ENCODE measurements around the gene FRMD4A.
"Not testable (repeated sequence)": the region's sequence is repeated elsewhere in the genome, so short reads cannot be mapped to it uniquely, and the experiment has no call there.

The FRMD4A gene

DNA sequence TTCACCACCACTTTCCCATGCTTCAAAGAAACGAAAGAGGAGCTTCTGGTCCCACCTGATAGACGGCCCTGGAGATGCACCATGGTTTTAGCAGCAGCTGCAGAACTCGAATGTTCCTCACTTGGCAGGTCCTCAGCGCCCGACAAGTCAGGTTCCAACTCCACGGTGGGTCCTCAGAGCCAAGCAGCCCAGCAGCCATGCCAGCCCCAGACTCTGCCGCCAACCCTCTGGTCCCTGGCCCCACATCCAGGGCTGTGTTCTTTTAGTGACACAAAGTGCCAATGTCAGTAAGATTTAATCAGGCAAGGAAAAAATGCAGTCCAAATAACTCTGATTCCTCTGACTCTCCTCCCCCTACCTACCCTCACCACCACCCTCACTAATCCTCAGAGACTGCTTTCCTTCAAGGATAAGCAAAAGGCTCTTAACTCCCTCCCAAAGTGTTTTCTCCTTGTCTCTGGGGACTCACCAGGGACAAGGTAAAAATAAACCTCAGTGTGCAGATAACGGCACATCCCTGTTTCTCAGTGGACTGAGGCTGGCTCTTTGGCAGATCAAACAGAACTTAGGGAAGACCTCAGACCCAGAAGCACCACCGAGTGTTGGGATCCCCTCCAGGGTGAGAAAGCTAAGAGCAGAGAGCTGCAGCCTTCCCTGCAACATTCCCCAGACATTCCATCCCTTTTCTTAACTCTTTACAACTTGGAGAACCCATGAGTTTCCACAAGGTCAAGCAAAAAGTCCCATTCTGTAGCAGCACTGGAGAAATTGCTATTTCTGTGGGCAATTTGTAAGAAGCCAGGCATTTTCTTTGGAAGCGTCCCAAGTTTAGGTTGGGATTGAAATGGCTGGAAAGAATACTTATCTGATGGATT, 358.9 kb downstream of the FRMD4A start:
- no peak overlapping the region for H3K27ac Mint-ChIP-seq
- peaks cover 8% of the 10 kb centered on the region for H3K27me3 Mint-ChIP-seq
- no peak for DNase-seq
- H3K4me1 Mint-ChIP-seq, result no peaks in the 10 kb centered on the region
- no peaks in the 10 kb centered on the region for H3K9me3 Mint-ChIP-seq
- no peak overlapping the region for H3K4me3 Mint-ChIP-seq
- H3K36me3 Mint-ChIP-seq, result no peaks in the 10 kb centered on the region
- CTCF ChIA-PET, result no interaction called here

- H3K27ac Mint-ChIP-seq, result no peak overlapping the region
- peaks cover 8% of the 10 kb centered on the region for H3K27me3 Mint-ChIP-seq
- H3K36me3 Mint-ChIP-seq, result no peaks in the 10 kb centered on the region
- no peaks in the 10 kb centered on the region for H3K9me3 Mint-ChIP-seq
- no peak overlapping the region for H3K4me3 Mint-ChIP-seq
- CTCF ChIA-PET, result no interaction called here
- no peak for DNase-seq
- no peaks in the 10 kb centered on the region for H3K4me1 Mint-ChIP-seq
These were observed 359.8 kb downstream of the FRMD4A start for GRCh38 chr10:13970957-13971353.

DNA sequence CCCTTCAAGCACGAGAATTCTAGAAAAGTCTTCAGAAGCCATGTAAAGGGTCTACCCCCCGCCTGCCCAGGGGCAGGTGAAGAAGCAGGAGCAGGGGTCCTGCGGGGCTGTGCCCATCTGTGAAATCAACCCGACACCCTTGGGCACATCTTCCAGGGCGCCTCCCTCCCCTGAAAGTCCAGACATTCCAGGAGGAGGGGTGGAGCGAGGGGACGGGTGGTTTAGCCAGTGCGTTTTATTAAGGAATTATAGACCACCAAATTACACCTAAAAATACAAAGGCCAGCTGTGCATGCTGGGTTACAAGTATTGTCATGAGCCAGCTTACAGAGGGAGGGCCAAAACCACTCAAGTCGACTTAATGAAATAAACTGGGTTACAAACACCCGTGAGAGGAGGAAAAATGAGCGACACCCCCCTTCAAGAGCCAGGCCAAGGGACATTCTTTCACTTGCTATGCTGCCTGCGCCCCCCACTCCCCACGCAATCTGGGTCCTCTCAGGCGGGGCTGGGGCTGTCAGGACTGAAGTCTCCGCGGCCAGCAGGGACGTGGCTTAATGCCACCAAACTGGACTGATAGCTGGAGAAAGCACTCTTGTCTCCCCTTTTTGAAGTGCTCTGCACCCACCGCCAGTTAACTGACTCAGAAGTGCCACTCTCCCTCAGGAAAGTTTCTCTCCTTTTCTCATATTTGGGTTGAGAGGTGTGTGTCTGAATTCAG, 360.3 kb downstream of the FRMD4A start:
- CTCF ChIA-PET, result no interaction called here
- no peak overlapping the region for H3K4me3 Mint-ChIP-seq
- peaks cover 8% of the 10 kb centered on the region for H3K27me3 Mint-ChIP-seq
- H3K27ac Mint-ChIP-seq, result no peak overlapping the region
- DNase-seq, result no peak
- H3K36me3 Mint-ChIP-seq, result no peaks in the 10 kb centered on the region
- H3K4me1 Mint-ChIP-seq, result no peaks in the 10 kb centered on the region
- H3K9me3 Mint-ChIP-seq, result no peaks in the 10 kb centered on the region

GRCh38 chr10:13969792-13970140, 361.0 kb downstream of the FRMD4A start:
- DNase-seq, result no peak
- Mint-ChIP-seq H3K4me3 (no peak overlapping the region), H3K4me1 (no peaks in the 10 kb centered on the region), H3K27ac (no peak overlapping the region), H3K9me3 (no peaks in the 10 kb centered on the region), H3K27me3 (peaks cover 11% of the 10 kb centered on the region), H3K36me3 (no peaks in the 10 kb centered on the region)
- CTCF ChIA-PET, result no interaction called here

GRCh38 chr10:13969118-13969791, 361.5 kb downstream of the FRMD4A start:
- H3K4me3 Mint-ChIP-seq, result no peak overlapping the region
- H3K27me3 Mint-ChIP-seq, result peaks cover 13% of the 10 kb centered on the region
- no peak overlapping the region for H3K27ac Mint-ChIP-seq
- H3K4me1 Mint-ChIP-seq, result no peaks in the 10 kb centered on the region
- no peaks in the 10 kb centered on the region for H3K9me3 Mint-ChIP-seq
- no peak for DNase-seq
- H3K36me3 Mint-ChIP-seq, result no peaks in the 10 kb centered on the region
- CTCF ChIA-PET, result no interaction called here

DNA sequence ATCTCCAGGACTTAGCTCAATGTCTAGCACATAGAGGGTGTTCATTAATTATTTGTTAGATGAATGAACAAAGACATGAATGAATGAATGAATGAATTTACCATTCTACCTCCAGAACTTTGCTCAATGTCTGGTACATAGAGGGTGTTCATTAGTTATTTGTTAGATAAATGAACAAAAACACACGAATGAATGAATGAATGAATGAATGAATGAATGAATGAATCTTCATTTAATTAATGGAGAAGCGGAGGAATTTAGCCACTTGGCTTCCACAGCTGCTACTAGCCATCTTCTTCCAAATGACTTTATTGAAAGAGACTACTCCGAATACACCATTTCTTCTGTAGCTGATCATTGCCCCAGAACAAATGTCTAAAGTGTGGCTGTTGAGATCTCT, 368.9 kb downstream of the FRMD4A start:
- Mint-ChIP-seq H3K9me3 (no peaks in the 10 kb centered on the region), H3K27ac (no peak overlapping the region)
- CTCF ChIA-PET, result no interaction called here

DNA sequence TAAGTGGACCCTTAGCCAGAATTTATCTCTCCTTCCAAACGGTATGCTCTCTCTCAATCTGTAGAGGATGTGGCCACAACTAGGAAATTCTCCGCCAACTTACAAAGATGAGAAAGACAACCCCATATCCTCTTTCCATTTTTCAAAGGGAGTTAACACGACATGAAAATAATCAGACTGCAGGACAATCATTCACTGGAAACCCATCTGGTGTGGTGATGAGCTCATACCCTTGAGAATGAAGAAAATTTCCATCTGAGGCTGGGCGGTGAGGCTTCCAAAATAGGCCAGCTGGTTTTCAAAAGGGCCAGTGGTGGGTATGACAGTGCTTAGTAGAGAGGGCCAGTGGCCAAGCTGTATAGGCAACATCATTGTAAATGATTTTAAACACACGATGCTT, 369.6 kb downstream of the FRMD4A start:
- CTCF ChIA-PET, result interaction anchor here (0.5 kb wide), 1 partner anchor 792 kb away, joined by 4 read pairs; no protein-coding TSS in a partner anchor
- Mint-ChIP-seq H3K27me3 (peaks cover 5% of the 10 kb centered on the region), H3K9me3 (no peaks in the 10 kb centered on the region), H3K36me3 (no peaks in the 10 kb centered on the region), H3K4me1 (peaks cover 3% of the 10 kb centered on the region), H3K4me3 (no peak overlapping the region), H3K27ac (no peak overlapping the region)
- no peak for DNase-seq

More for the DNA sequence above, 368.9 kb downstream of the FRMD4A start:
- no peaks in the 10 kb centered on the region for H3K36me3 Mint-ChIP-seq
- no peak for DNase-seq
- H3K4me3 Mint-ChIP-seq, result no peak overlapping the region
- peaks cover 3% of the 10 kb centered on the region for H3K4me1 Mint-ChIP-seq
- H3K27me3 Mint-ChIP-seq, result peaks cover 5% of the 10 kb centered on the region

DNA sequence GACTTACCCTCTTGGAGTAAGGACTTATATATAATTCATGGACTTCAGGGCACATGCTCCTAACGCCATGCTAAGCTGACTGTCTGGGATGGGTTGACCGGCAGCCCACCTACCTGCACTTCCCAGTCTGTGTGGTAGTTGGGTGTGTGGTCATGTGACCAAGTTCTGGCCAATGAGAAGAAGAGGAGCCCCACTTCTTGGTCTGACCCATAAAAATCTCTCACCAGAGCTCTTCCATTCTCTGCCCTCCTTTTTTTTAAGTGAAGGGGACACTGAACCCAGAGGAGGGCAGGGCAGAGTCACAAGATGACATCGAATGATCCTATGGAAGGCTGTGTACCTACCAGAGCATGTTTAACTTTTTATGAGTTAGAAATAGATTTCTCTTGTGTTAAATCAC, 370.1 kb downstream of the FRMD4A start:
- peaks cover 3% of the 10 kb centered on the region for H3K4me1 Mint-ChIP-seq
- H3K9me3 Mint-ChIP-seq, result no peaks in the 10 kb centered on the region
- no peak for DNase-seq
- H3K27ac Mint-ChIP-seq, result no peak overlapping the region
- no peaks in the 10 kb centered on the region for H3K36me3 Mint-ChIP-seq
- H3K4me3 Mint-ChIP-seq, result no peak overlapping the region
- CTCF ChIA-PET, result no interaction called here
- peaks cover 5% of the 10 kb centered on the region for H3K27me3 Mint-ChIP-seq

- Mint-ChIP-seq H3K36me3 (no peaks in the 10 kb centered on the region), H3K27ac (no peak overlapping the region), H3K9me3 (no peaks in the 10 kb centered on the region), H3K4me1 (peaks cover 3% of the 10 kb centered on the region), H3K27me3 (peaks cover 1% of the 10 kb centered on the region), H3K4me3 (no peak overlapping the region)
- no peak for DNase-seq
- CTCF ChIA-PET, result no interaction called here
These were observed 371.0 kb downstream of the FRMD4A start for GRCh38 chr10:13959443-13960359.

- CTCF ChIA-PET, result no interaction called here
- Mint-ChIP-seq H3K4me3 (no peak overlapping the region), H3K9me3 (peaks cover 2% of the 10 kb centered on the region), H3K36me3 (no peaks in the 10 kb centered on the region), H3K27ac (no peak overlapping the region), H3K4me1 (peaks cover 3% of the 10 kb centered on the region), H3K27me3 (no peaks in the 10 kb centered on the region)
- no peak for DNase-seq
These were observed 372.9 kb downstream of the FRMD4A start for GRCh38 chr10:13957856-13958255.

DNA sequence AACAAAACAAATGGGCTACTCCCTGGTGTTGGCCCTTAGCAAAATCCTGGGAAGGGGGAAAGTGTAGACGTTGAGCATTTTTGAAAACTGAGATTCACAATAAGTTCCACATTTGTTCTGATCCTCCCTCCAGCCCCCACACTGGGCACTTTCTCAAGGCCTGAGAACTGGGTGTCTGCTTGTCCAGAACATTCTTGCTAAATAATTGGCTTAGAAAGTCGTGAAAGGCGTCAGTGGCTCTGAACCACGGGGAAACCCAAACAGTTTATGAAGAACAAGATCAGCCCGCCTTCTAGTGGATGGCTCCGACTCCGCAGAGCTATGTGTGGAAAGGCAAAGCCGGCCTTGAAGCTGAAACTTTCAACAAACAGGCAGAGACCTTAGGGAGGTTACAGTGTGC, 373.9 kb downstream of the FRMD4A start:
- Mint-ChIP-seq H3K4me3 (no peak overlapping the region), H3K4me1 (peaks cover 3% of the 10 kb centered on the region), H3K27ac (no peak overlapping the region), H3K27me3 (peaks cover 3% of the 10 kb centered on the region), H3K36me3 (no peaks in the 10 kb centered on the region), H3K9me3 (peaks cover 2% of the 10 kb centered on the region)
- CTCF ChIA-PET, result no interaction called here
- no peak for DNase-seq

DNA sequence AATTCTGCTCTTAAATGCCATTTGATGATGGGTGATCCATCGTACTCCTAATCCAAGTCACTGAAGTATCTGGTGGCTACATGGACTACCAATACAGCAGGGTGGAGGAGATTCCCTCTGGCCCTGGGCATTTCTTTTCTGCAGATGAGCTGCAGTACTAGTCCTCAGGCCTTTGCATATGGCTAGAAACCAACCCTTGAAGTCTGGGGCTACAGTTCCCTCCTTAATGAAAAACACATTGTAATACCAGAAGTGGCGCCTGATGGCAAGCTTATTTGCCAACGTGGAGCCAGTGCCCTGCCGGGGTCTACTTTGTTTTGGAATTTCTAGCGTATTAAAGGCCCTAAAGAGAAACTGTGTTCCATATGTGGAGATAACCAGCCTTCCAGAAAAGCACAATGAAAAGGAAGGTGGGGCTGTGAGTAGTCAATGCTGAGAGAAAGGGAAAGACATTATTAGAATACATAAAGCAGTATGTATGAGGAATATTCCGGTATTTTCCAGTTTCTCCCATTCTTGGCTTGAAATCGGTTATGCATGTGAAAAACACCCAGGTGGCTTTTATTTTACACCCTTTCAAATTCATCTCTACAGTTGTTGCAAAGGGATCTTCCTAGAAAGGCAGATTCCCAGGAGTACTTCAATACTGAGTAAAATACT, 375.2 kb downstream of the FRMD4A start:
- H3K27ac Mint-ChIP-seq, result no peak overlapping the region
- H3K4me3 Mint-ChIP-seq, result no peak overlapping the region
- no peaks in the 10 kb centered on the region for H3K4me1 Mint-ChIP-seq
- no peak for DNase-seq
- no peaks in the 10 kb centered on the region for H3K36me3 Mint-ChIP-seq
- CTCF ChIA-PET, result no interaction called here
- H3K27me3 Mint-ChIP-seq, result peaks cover 11% of the 10 kb centered on the region
- peaks cover 2% of the 10 kb centered on the region for H3K9me3 Mint-ChIP-seq

DNA sequence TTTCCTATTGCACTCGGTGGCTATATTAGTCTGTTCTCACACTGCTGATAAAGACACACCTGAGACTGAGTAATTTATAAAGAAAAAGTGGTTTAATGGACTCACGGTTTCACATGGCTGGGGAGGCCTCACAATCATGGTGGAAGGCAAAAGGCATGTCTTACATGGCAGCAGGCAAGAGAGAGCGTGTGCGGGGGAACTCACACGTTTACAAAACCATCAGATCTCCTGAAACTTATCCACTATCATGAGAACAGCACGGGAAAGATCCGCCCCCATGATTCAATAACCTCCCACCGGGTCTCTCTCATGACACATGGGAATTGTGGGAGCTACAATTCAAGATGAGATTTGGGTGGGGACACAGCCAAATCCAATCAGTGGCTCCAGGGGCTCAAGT, 376.5 kb downstream of the FRMD4A start:
- CTCF ChIA-PET, H3K4me3 Mint-ChIP-seq, H3K4me1 Mint-ChIP-seq, DNase-seq, H3K9me3 Mint-ChIP-seq, H3K36me3 Mint-ChIP-seq, H3K27ac Mint-ChIP-seq: not testable (repeated sequence)
- peaks cover 13% of the 10 kb centered on the region for H3K27me3 Mint-ChIP-seq
